Mucosa of descending colon (tissue), 3 donors: ENCODE measurements around the gene KLB. TPM values are rescaled to one million over a fixed set of nuclear protein-coding genes. Genes with fewer than 3 reads are reported as not detected.
"Not testable (repeated sequence)": the region's sequence is repeated elsewhere in the genome, so short reads cannot be mapped to it uniquely, and the experiment has no call there.

Experiments used
- ATAC-seq: fragments of 200-7000 bp; cut with Tn5 transposase; one replicate; pipeline ENCODE4 v1.9.1; 2020; ENCODE audit warnings: mild to moderate bottlenecking, moderate library complexity
- DNase-seq, 3 donors: peaks; one replicate each; pipeline ENCODE4 v3.0.0-alpha.2; 2020
- H3K36me3 ChIP-seq: fragments of 200-600 bp; one replicate; pipeline ENCODE4 v1.8.0; 2021; ENCODE audit warnings: low read depth, mild to moderate bottlenecking
- H3K4me1 ChIP-seq: fragments of 200-600 bp; one replicate; pipeline ENCODE4 v1.8.0; 2021; ENCODE audit warnings: low read depth, mild to moderate bottlenecking
- H3K4me3 ChIP-seq: fragments of 200-600 bp; one replicate; pipeline ENCODE4 v1.8.0; 2021; ENCODE audit warnings: mild to moderate bottlenecking
- H3K9me3 ChIP-seq: fragments of 200-600 bp; one replicate; pipeline ENCODE4 v1.8.0; 2021; ENCODE audit warnings: mild to moderate bottlenecking
- CTCF ChIP-seq: fragments of 200-600 bp; IDR thresholded peaks from one replicate; pipeline ENCODE4 v1.8.0; 2022; ENCODE audit warnings: antibody characterized with exemption, mild to moderate bottlenecking
- intact Hi-C, 2 donors: fragments of 100-400 bp; cut with DNase I in 1 of 2; cut with micrococcal nuclease in 1 of 2; formaldehyde crosslinking; loops; one replicate each; pipeline versions ENCODE4 v1.11.0 to v1.11.1; 2022; cut with DNase I, micrococcal nuclease
- long read RNA-seq, 2 donors: library from polyadenylated mRNA; unstranded; transcript quantifications; one replicate each; pipeline ENCODE4 v2.0.0, GENCODE V29; 2019 to 2021
- total RNA-seq, 3 donors: library from RNA; stranded (reverse); fragmentation: NEBNext Ultra II Directional in 2 of 3; extraction: Animal tissue kit (Norgen Biotek cat#: 25700) in 2 of 3; gene quantifications; one replicate each; pipeline versions ENCODE4 v1.2.1 to v1.2.4, GENCODE V29; 2021 to 2023
- donor health status: DM: no; HTN: no; CAD: no; lungs with moderate emphysema.
- donor health status: DM: no; HTN: no; CAD: no.
- donor health status: DM: no; HTN: yes; CAD: no.

KLB gene
- 1 to 10 TPM in 1 of 3 donors, under 1 TPM in 2; 0.44 to 1.0 (median 0.92) TPM for total RNA-seq
- long read RNA-seq, donor 1 = 0 reads
- long read RNA-seq, donor 2, partial matches to known transcripts = 0 of 1 reads
- long read RNA-seq, donor 2, other reads (novel, unspliced or antisense) = 1 of 1 reads

GRCh38 chr4:39406763-39407583 is at the start of gene KLB:
Gene KLB, plus strand, starts transcription at chr4:39406930. Its CDS starts 20 bp downstream, at chr4:39406950.
- ATAC-seq (peak; percentile 100), DNase-seq (peak in 2 of 3 donors; percentile 43 to 61)
- Histone ChIP-seq H3K4me1 (no peaks in the 10 kb centered on the region), H3K9me3 (no peaks in the 10 kb centered on the region), H3K36me3 (no peaks in the 10 kb centered on the region), H3K4me3 (no peak within 1 kb of the TSS)
- intact Hi-C loops = no loop called here
- TF ChIP-seq CTCF = no peak

GRCh38 chr4:39357002-39357401 is 49.7 kb upstream of the KLB start:
- Histone ChIP-seq H3K9me3 (no peaks in the 10 kb centered on the region), H3K4me3 (no peak overlapping the region), H3K4me1 (peaks cover 12% of the 10 kb centered on the region), H3K36me3 (no peaks in the 10 kb centered on the region)
- TF ChIP-seq CTCF = no peak
- DNase-seq = no peak
- intact Hi-C loops = no loop called here
- ATAC-seq = no peak

- H3K4me3 ChIP-seq, DNase-seq, intact Hi-C loops, ATAC-seq, H3K36me3 ChIP-seq, H3K4me1 ChIP-seq, H3K9me3 ChIP-seq: not testable (repeated sequence)
Measured at GRCh38 chr4:39360611-39361010, 46.1 kb upstream of the KLB start.

- Histone ChIP-seq H3K9me3 (no peaks in the 10 kb centered on the region), H3K4me1 (peaks cover 4% of the 10 kb centered on the region), H3K36me3 (no peaks in the 10 kb centered on the region), H3K4me3 (no peak overlapping the region)
- TF ChIP-seq CTCF = no peak
- DNase-seq (no peak), ATAC-seq (no peak)
- intact Hi-C loops = no loop called here
Measured at GRCh38 chr4:39362827-39363226, 43.9 kb upstream of the KLB start.

- intact Hi-C loops = no loop called here
- no peaks in the 10 kb centered on the region for H3K9me3 ChIP-seq
- no peak for ATAC-seq
- DNase-seq = no peak
- H3K4me3 ChIP-seq = no peak overlapping the region
- TF ChIP-seq CTCF = no peak
- peaks cover 4% of the 10 kb centered on the region for H3K4me1 ChIP-seq
- H3K36me3 ChIP-seq = no peaks in the 10 kb centered on the region
Measured at GRCh38 chr4:39363773-39364393, 42.8 kb upstream of the KLB start.

- no peak for TF ChIP-seq CTCF
- Histone ChIP-seq H3K4me1 (peaks cover 4% of the 10 kb centered on the region), H3K4me3 (peak overlapping the region; percentile 73), H3K9me3 (no peaks in the 10 kb centered on the region), H3K36me3 (no peaks in the 10 kb centered on the region)
- ATAC-seq (no peak), DNase-seq (no peak)
- intact Hi-C loops = no loop called here
Measured at GRCh38 chr4:39365360-39365759, 41.4 kb upstream of the KLB start.
